GM18858 (cell line): ENCODE measurements around the gene SLX4IP.

Experiments used
- ATAC-seq: cut with Tn5 transposase; IDR thresholded peaks from one replicate; pipeline ENCODE4 v1.9.1; 2021; ENCODE audit not compliant: unreplicated experiment

The SLX4IP gene

GRCh38 chr20:10644458-10645204, 209.5 kb downstream of the SLX4IP start:
- no peak for ATAC-seq

- ATAC-seq, result no peak
These were observed 210.1 kb downstream of the SLX4IP start for GRCh38 chr20:10645205-10645570.

GRCh38 chr20:10646006-10646405, 210.9 kb downstream of the SLX4IP start:
- no peak for ATAC-seq

GRCh38 chr20:10646886-10647420, 211.8 kb downstream of the SLX4IP start:
- ATAC-seq, result no peak

GRCh38 chr20:10647471-10647870, 212.4 kb downstream of the SLX4IP start:
- ATAC-seq, result no peak

GRCh38 chr20:10647909-10648308, 212.8 kb downstream of the SLX4IP start:
- no peak for ATAC-seq

- no peak for ATAC-seq
These were observed 213.5 kb downstream of the SLX4IP start for GRCh38 chr20:10648651-10649050.

GRCh38 chr20:10649080-10649796, 214.1 kb downstream of the SLX4IP start:
- ATAC-seq, result no peak

- no peak for ATAC-seq
These were observed 214.7 kb downstream of the SLX4IP start for GRCh38 chr20:10649797-10650160.

- no peak for ATAC-seq
These were observed 216.3 kb downstream of the SLX4IP start for GRCh38 chr20:10651227-10651990.

- no peak for ATAC-seq
These were observed 217.1 kb downstream of the SLX4IP start for GRCh38 chr20:10652185-10652584.

GRCh38 chr20:10652660-10653261, 217.7 kb downstream of the SLX4IP start:
- no peak for ATAC-seq

GRCh38 chr20:10653599-10654249, 218.6 kb downstream of the SLX4IP start:
- peak; percentile 58 for ATAC-seq

- ATAC-seq, result no peak
These were observed 219.1 kb downstream of the SLX4IP start for GRCh38 chr20:10654250-10654610.

GRCh38 chr20:10654630-10655029, 219.5 kb downstream of the SLX4IP start:
- peak; percentile 56 for ATAC-seq

GRCh38 chr20:10655720-10656669, 220.9 kb downstream of the SLX4IP start:
- no peak for ATAC-seq

- no peak for ATAC-seq
These were observed 222.3 kb downstream of the SLX4IP start for GRCh38 chr20:10657453-10657852.

GRCh38 chr20:10658051-10658823, 223.1 kb downstream of the SLX4IP start:
- ATAC-seq, result no peak
